ENCODE results near the gene PMS1.
"Not testable (repeated sequence)": the region's sequence is repeated elsewhere in the genome, so short reads cannot be mapped to it uniquely, and the experiment has no call there.

Gene PMS1

GRCh38 chr2:189783927-189784867 lies at the start of gene PMS1, which contains the start of gene ORMDL1:
TSS of gene PMS1 (plus strand) at chr2:189784450. CDS start at chr2:189791810, 7,360 bp downstream.
TSS of gene ORMDL1 (minus strand) at chr2:189784339. CDS start at chr2:189782595, 1,744 bp downstream.
- peak; percentile 84 for DNase-seq (ENCODE audit: low read depth)

GRCh38 chr2:189751080-189751658 lies 33.1 kb upstream of the PMS1 start:
- no peak for DNase-seq (ENCODE audit: low read depth)

GRCh38 chr2:189756311-189756952 lies 27.8 kb upstream of the PMS1 start:
- DNase-seq (ENCODE audit: low read depth): no peak

- DNase-seq (ENCODE audit: low read depth): not testable (repeated sequence)
Measured at GRCh38 chr2:189760154-189760553, 24.1 kb upstream of the PMS1 start.

GRCh38 chr2:189762229-189762550 lies 22.1 kb upstream of the PMS1 start:
- DNase-seq (ENCODE audit: low read depth): no peak

GRCh38 chr2:189762551-189763298 lies 21.5 kb upstream of the PMS1 start, which contains the start of gene OSGEPL1:
TSS of gene OSGEPL1 (minus strand) at chr2:189762792. CDS start at chr2:189761640, 1,152 bp downstream.
- DNase-seq (ENCODE audit: low read depth): peak; percentile 89

- DNase-seq (ENCODE audit: low read depth): no peak
Measured at GRCh38 chr2:189763908-189764661, 20.2 kb upstream of the PMS1 start.

- no peak for DNase-seq (ENCODE audit: low read depth)
Measured at GRCh38 chr2:189770590-189771322, 13.5 kb upstream of the PMS1 start.

GRCh38 chr2:189772212-189772611 lies 12.0 kb upstream of the PMS1 start:
- DNase-seq (ENCODE audit: low read depth): no peak

GRCh38 chr2:189782221-189782671 lies 2.0 kb upstream of the PMS1 start:
- DNase-seq (ENCODE audit: low read depth): no peak

- no peak for DNase-seq (ENCODE audit: low read depth)
Measured at GRCh38 chr2:189783451-189783926, 761 bp upstream of the PMS1 start.

GRCh38 chr2:189791338-189792042 lies 7.2 kb downstream of the PMS1 start:
- no peak for DNase-seq (ENCODE audit: low read depth)

GRCh38 chr2:189794310-189794709 lies 10.1 kb downstream of the PMS1 start:
- DNase-seq (ENCODE audit: low read depth): no peak

GRCh38 chr2:189797902-189798301 lies 13.7 kb downstream of the PMS1 start:
- DNase-seq (ENCODE audit: low read depth): no peak

GRCh38 chr2:189798312-189799029 lies 14.2 kb downstream of the PMS1 start:
- no peak for DNase-seq (ENCODE audit: low read depth)

GRCh38 chr2:189799030-189799331 lies 14.7 kb downstream of the PMS1 start:
- DNase-seq (ENCODE audit: low read depth): no peak

- DNase-seq (ENCODE audit: low read depth): no peak
Measured at GRCh38 chr2:189799531-189799930, 15.3 kb downstream of the PMS1 start.

- DNase-seq (ENCODE audit: low read depth): no peak
Measured at GRCh38 chr2:189802396-189802912, 18.2 kb downstream of the PMS1 start.

- DNase-seq (ENCODE audit: low read depth): no peak
Measured at GRCh38 chr2:189803431-189803830, 19.2 kb downstream of the PMS1 start.

Measured in stimulated activated CD8-positive, alpha-beta memory T cell treated with anti-CD3 and anti-CD28 coated beads, Interleukin-7, amount 100 ng/mL, for 24 hours (primary cell).